Adrenal gland (tissue), 5 donors: Measurements from ENCODE around the gene CPLANE2.

Experiments
- POLR2A ChIP-seq, 2 donors: fragments of 450-650 bp; IDR thresholded peaks; one replicate each; pipeline ENCODE4 v1.6.1; 2017; ENCODE audit warnings: antibody characterized with exemption in 2 of 2, mild to moderate bottlenecking in 2 of 2, moderate library complexity in 1 of 2
- TF ChIP-seq, protein P1 (sequence below), 6 experiments: fragments of 450-650 bp in 4 of 6; fragments of 200-600 bp in 2 of 6; sonication (generic) in 1 of 6; IDR thresholded peaks; 1 replicate in 5 of 6; 2 replicates in 1 of 6; pipeline versions ENCODE4 v1.5.1 to v1.8.0; 2016 to 2021; ENCODE audit warnings: antibody characterized with exemption in 6 of 6, mild to moderate bottlenecking in 2 of 6, moderate library complexity in 1 of 6
- donor health status: DM: no; HTN: no; CAD: no.

- TF ChIP-seq POLR2A (IDR thresholded peaks at IDR 0.05) = no peak
- TF ChIP-seq, protein P1, sequence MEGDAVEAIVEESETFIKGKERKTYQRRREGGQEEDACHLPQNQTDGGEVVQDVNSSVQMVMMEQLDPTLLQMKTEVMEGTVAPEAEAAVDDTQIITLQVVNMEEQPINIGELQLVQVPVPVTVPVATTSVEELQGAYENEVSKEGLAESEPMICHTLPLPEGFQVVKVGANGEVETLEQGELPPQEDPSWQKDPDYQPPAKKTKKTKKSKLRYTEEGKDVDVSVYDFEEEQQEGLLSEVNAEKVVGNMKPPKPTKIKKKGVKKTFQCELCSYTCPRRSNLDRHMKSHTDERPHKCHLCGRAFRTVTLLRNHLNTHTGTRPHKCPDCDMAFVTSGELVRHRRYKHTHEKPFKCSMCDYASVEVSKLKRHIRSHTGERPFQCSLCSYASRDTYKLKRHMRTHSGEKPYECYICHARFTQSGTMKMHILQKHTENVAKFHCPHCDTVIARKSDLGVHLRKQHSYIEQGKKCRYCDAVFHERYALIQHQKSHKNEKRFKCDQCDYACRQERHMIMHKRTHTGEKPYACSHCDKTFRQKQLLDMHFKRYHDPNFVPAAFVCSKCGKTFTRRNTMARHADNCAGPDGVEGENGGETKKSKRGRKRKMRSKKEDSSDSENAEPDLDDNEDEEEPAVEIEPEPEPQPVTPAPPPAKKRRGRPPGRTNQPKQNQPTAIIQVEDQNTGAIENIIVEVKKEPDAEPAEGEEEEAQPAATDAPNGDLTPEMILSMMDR (IDR thresholded peaks at IDR 0.05) = no peak
Observed at GRCh38 chr1:16186655-16187235, 50.2 kb downstream of the CPLANE2 start.
